T-helper 2 cell treated with Interferon-gamma antibody and Interleukin-4, amounts not matched to agents 100 ng/mL and 5 ng/mL, for 36 hours (primary cell): ENCODE data around the gene MTHFSD. TPM values are rescaled to one million over a fixed set of nuclear protein-coding genes. Genes with fewer than 3 reads are reported as not detected.

ENCODE experiments used
- intact Hi-C: fragments of 100-400 bp; cut with micrococcal nuclease; formaldehyde crosslinking; loops from one replicate; pipeline ENCODE4 v1.15.1; 2023
- total RNA-seq: library from RNA; stranded (reverse); gene quantifications from 2 replicates; pipeline ENCODE4 v1.2.3, GENCODE V29; 2022

MTHFSD gene
- total RNA-seq, 1 donor from 2014 or later = 22.7 TPM

GRCh38 chr16:86505185-86505898 lies 49.7 kb downstream of the MTHFSD start:
- intact Hi-C loops = no loop called here

- intact Hi-C loops = no loop called here
These were observed 50.5 kb downstream of the MTHFSD start for GRCh38 chr16:86504315-86505184.

GRCh38 chr16:86503830-86504229 lies 51.2 kb downstream of the MTHFSD start:
- intact Hi-C loops = no loop called here

- intact Hi-C loops = no loop called here
These were observed 51.9 kb downstream of the MTHFSD start for GRCh38 chr16:86502856-86503748.

GRCh38 chr16:86501989-86502855 lies 52.8 kb downstream of the MTHFSD start:
- intact Hi-C loops = no loop called here

- intact Hi-C loops = no loop called here
These were observed 54.1 kb downstream of the MTHFSD start for GRCh38 chr16:86500708-86501510.

- intact Hi-C loops = no loop called here
These were observed 54.9 kb downstream of the MTHFSD start for GRCh38 chr16:86499889-86500707.

- intact Hi-C loops = no loop called here
These were observed 55.6 kb downstream of the MTHFSD start for GRCh38 chr16:86499440-86499786.

GRCh38 chr16:86498671-86499439 lies 56.2 kb downstream of the MTHFSD start:
- intact Hi-C loops = no loop called here

- intact Hi-C loops = no loop called here
These were observed 56.8 kb downstream of the MTHFSD start for GRCh38 chr16:86498155-86498670.

- intact Hi-C loops = no loop called here
These were observed 57.4 kb downstream of the MTHFSD start for GRCh38 chr16:86497551-86498021.

- intact Hi-C loops = no loop called here
These were observed 58.0 kb downstream of the MTHFSD start for GRCh38 chr16:86496929-86497461.

GRCh38 chr16:86496262-86496928 lies 58.6 kb downstream of the MTHFSD start:
- intact Hi-C loops = no loop called here

GRCh38 chr16:86495756-86496261 lies 59.2 kb downstream of the MTHFSD start:
- intact Hi-C loops = no loop called here

GRCh38 chr16:86495357-86495701 lies 59.7 kb downstream of the MTHFSD start:
- intact Hi-C loops = no loop called here

GRCh38 chr16:86494565-86495356 lies 60.3 kb downstream of the MTHFSD start:
- intact Hi-C loops = no loop called here
